ENCODE measurements around the gene RETREG2. TPM values are rescaled to one million over a fixed set of nuclear protein-coding genes. Genes with fewer than 3 reads are reported as not detected.

RETREG2 gene
- total RNA-seq, 1 experiment from 2014 or later, result 46.7 TPM

GRCh38 chr2:219158025-219158424 lies 20.1 kb upstream of the RETREG2 start:
- Histone ChIP-seq H3K9ac (ENCODE audit: extremely low read depth, insufficient read length, low read length) (no peak overlapping the region), H3K4me1 (ENCODE audit: insufficient read depth, low read length) (no peaks in the 10 kb centered on the region), H3K79me1 (ENCODE audit: insufficient read depth, low read depth, low read length, poor library complexity, severe bottlenecking) (no peaks in the 10 kb centered on the region), H3K27ac (ENCODE audit: insufficient read length, low read depth, low read length) (no peak overlapping the region), H3K4me2 (ENCODE audit: insufficient read depth, insufficient read length, low read length) (no peak overlapping the region), H2BK120ac (ENCODE audit: low read depth, low read length, poor library complexity, severe bottlenecking) (no peak overlapping the region), H2BK5ac (ENCODE audit: insufficient read length, low read length) (no peak overlapping the region), H3K23me2 (ENCODE audit: insufficient read length, low read depth, low read length, poor library complexity, severe bottlenecking) (peaks cover 5% of the 10 kb centered on the region), H4K8ac (replicated peaks; ENCODE audit: insufficient read length, low read depth, low read length) (no peak overlapping the region), H2BK20ac (ENCODE audit: low read depth, low read length, poor library complexity, severe bottlenecking) (no peak overlapping the region), H2BK12ac (ENCODE audit: insufficient read length, low read depth, low read length) (no peak overlapping the region), H4K5ac (ENCODE audit: insufficient read length, low read depth, low read length) (no peak overlapping the region), H3K23ac (ENCODE audit: insufficient read length, low read depth, low read length) (no peak overlapping the region), H3K18ac (ENCODE audit: insufficient read length, low read depth, low read length) (no peak overlapping the region), H3K14ac (ENCODE audit: insufficient read depth, low read length) (no peak overlapping the region), H2AFZ (ENCODE audit: low read length) (no peak overlapping the region), H2BK15ac (ENCODE audit: low read depth, low read length) (no peak overlapping the region), H2AK5ac (ENCODE audit: insufficient read length, low read length) (no peak overlapping the region), H3K27me3 (ENCODE audit: insufficient read depth, low read length) (no peaks in the 10 kb centered on the region; the same call in 1 of the 2 replicates), H3T11ph (ENCODE audit: low read length) (no peak overlapping the region), H3K9me3 (ENCODE audit: control insufficient read depth, low read depth, low read length) (no peaks in the 10 kb centered on the region), H3K56ac (ENCODE audit: insufficient read length, low read depth, low read length) (no peak overlapping the region), H4K91ac (ENCODE audit: insufficient read length, low read depth, low read length) (no peak overlapping the region), H4K20me1 (ENCODE audit: control insufficient read depth, insufficient read depth, insufficient read length) (no peaks in the 10 kb centered on the region), H3K79me2 (ENCODE audit: insufficient read depth, low read length) (no peaks in the 10 kb centered on the region), H3K4ac (ENCODE audit: low read depth, low read length) (no peak overlapping the region)
- peaks cover 3 to 12% (median 12%) of the 10 kb centered on the region in 3 experiments; a peak in 6 of 7 replicates for H3K36me3 Mint-ChIP-seq (ENCODE audit: insufficient read depth in 1 of 3, low read depth in 3 of 3)
- no peaks in the 10 kb centered on the region for H3K9me3 Mint-ChIP-seq
- peaks cover 15 to 22% of the 10 kb centered on the region in 2 experiments for H3K4me1 Mint-ChIP-seq
- no peak overlapping the region for H3K4me3 Mint-ChIP-seq
- TF ChIP-seq CTCF (conservative IDR thresholded peaks at IDR 0.05), result no peak
- peaks cover 11% of the 10 kb centered on the region for H3K27me3 Mint-ChIP-seq (ENCODE audit: low read depth)
- no CpG with 5 or more reads among the region's 4 CpGs for WGBS (ENCODE audit: extremely low coverage, insufficient read length, low lambda C conversion rate)
- no peak for DNase-seq
- H3K27ac Mint-ChIP-seq, result no peak overlapping the region
